Stimulated activated effector memory CD8-positive, alpha-beta T cell treated with anti-CD3 and anti-CD28 coated beads, Interleukin-12 subunit alpha, Interleukin-12 subunit beta, amount 100 ng/mL, for 72 hours (primary cell): ENCODE results near the gene PRKCH.
A peak's percentile ranks its signal among the peaks of the same experiment; 100 is the strongest.
"Not testable (repeated sequence)": the region's sequence is repeated elsewhere in the genome, so short reads cannot be mapped to it uniquely, and the experiment has no call there.

Experiments
- ATAC-seq: fragments of 150-1000 bp; cut with Tn5 transposase; 2 replicates; pipeline ENCODE4 v1.10.0; 2021
- DNase-seq, 2 donors: peaks; one replicate each; pipeline ENCODE4 v3.0.0; 2021 to 2022; ENCODE audit warnings: low spot score in 2 of 2
- H3K27ac Mint-ChIP-seq: one replicate; pipeline ENCODE4 v1.8.0; 2022; ENCODE audit warnings: mild to moderate bottlenecking, mixed read lengths
- H3K36me3 Mint-ChIP-seq: one replicate; pipeline ENCODE4 v1.8.0; 2022; ENCODE audit warnings: mild to moderate bottlenecking, mixed read lengths
- H3K4me1 Mint-ChIP-seq: one replicate; pipeline ENCODE4 v1.8.0; 2022; ENCODE audit warnings: mixed read lengths
- H3K4me3 Mint-ChIP-seq: one replicate; pipeline ENCODE4 v1.8.0; 2022; ENCODE audit warnings: mild to moderate bottlenecking, mixed read lengths
- H3K9me3 Mint-ChIP-seq: one replicate; pipeline ENCODE4 v1.8.0; 2022; ENCODE audit warnings: mixed read lengths

The PRKCH gene

DNA sequence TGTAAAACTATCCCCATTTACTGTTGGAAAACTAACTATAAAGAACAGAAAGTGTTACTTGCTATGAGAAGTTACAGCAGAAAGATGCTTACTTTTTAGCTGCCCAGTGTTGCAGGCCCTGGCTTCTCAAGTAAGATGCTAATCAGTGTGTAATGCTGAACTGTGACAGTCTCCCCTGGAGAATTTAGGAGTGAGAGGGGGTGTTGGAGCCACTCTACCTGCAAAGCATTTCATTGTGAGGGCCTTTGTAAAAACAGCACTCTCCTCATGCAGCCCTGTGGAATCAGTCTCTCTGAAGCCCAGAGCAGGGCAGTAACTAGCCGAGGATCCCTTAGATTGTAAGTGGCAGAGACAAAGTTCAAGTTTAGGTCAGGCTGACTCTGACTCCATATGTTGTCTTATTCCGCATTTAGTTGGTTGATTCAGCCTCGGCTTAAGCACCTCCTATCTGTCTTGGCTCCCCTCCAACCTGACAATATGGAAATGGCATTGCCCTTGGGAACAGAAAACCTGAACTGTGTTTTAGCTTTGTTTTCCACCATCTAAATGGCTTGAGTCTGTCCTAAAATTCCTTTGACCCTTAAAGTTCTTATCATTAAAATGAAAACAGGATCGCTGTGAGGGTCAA is 141.3 kb downstream of the PRKCH start:
- DNase-seq (no peak), ATAC-seq (no peak)
- Mint-ChIP-seq H3K27ac (no peak overlapping the region), H3K4me3 (no peak overlapping the region), H3K9me3 (peaks cover 2% of the 10 kb centered on the region), H3K36me3 (peaks cover 100% of the 10 kb centered on the region), H3K4me1 (peaks cover 72% of the 10 kb centered on the region)

DNA sequence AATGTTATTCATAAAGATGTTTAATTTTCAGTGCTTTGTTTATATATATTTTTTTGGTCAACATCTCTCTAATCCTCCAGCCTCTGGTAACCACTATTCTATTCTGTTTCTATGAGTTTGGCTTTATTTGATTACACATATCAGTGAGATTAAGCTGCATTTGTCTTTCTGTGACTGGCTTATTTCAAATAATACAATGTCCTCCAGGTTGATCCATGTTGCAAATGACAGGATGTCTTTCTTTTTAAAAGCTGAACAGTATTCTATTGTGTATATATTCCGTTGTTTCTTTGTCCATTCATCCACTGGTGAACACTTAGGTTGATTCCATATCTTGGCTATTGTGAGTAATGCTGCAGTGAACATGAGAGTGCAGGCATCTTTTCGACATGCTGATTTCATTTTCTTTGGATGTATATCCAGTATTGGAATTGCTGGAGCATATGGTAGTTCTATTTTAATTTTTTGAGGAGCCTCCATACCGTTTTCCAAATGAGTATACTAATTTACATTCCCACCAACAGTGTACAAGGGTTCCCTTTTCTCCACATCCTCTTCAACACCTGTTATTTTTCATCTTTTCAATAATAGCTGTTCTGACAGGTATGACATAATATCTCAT is 142.4 kb downstream of the PRKCH start:
- H3K27ac Mint-ChIP-seq = no peak overlapping the region
- ATAC-seq = no peak
- H3K9me3 Mint-ChIP-seq = peaks cover 2% of the 10 kb centered on the region
- no peak overlapping the region for H3K4me3 Mint-ChIP-seq
- peaks cover 92% of the 10 kb centered on the region for H3K36me3 Mint-ChIP-seq
- DNase-seq = no peak
- H3K4me1 Mint-ChIP-seq = peaks cover 72% of the 10 kb centered on the region

DNA sequence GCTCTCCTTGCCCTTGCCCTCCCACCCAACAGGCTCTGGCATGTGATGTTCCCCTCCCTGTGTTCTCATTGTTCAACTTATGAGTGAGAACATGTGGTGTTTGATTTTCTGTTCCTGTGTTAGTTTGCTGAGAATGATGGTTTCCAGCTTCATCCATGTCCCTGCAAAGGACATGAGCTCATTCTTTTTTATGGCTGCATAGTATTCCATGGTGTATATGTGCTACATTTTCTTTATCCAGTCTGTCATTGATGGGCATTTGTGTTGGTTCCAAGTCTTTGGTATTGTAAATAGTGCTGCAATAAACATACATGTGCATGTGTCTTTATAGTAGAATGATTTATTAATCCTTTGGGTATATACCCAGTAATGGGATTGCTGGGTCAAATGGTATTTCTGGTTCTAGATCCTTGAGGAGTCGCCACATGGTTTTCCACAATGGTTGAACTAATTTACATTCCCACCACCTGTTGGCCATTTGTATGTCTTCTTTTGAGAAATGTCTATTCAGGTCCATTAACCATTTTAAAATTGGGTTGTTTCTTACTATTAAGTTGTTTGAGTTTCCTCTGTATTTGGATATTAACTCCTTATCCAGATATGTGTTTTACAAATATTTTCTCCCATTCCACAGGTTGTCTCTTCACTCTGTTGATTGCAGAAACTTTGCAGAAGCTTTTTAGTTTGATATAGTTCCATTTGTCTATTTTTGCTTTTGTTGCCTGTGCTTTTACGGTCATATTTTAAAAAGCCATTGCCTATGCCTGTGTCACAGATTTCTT is 143.4 kb downstream of the PRKCH start:
- Mint-ChIP-seq H3K36me3 (peaks cover 92% of the 10 kb centered on the region), H3K27ac (peak overlapping the region; percentile 0), H3K4me1 (peaks cover 73% of the 10 kb centered on the region)
- not testable (repeated sequence) for ATAC-seq, DNase-seq, H3K9me3 Mint-ChIP-seq, H3K4me3 Mint-ChIP-seq

DNA sequence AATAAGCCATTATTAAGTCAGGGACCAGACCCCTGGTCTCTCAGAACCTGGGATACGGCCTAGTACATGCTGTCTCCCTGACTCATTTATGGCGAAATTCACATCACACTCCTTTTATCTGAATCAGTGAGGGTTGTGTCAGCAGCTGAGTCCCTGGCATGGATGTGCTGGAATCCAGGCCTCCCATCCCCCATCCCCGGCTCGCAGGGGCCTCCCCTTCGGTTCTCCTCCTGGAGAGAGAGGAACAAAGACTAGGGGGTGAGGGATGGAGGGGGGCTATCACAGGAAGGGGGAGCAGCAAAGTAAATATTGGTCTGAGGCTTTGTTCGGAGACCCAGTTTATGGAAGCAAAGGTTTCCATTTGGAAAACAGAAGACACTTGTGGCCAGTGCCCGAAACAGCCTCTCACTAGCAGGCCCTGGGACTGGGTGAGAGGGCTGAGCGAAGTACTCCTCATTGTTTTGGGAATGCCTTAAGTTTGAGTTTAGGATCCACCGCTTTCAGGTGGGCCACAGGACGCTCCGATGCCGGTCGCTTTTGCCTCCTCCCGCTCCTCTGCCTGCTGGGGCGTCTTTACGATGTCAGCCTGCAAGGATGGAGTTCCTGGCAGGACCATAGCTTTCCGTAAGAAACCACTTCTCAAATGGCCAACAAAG is 145.0 kb downstream of the PRKCH start:
- Mint-ChIP-seq H3K4me1 (peaks cover 77% of the 10 kb centered on the region), H3K4me3 (no peak overlapping the region), H3K36me3 (peaks cover 92% of the 10 kb centered on the region), H3K9me3 (no peaks in the 10 kb centered on the region), H3K27ac (peak overlapping the region; percentile 78)
- DNase-seq (no peak), ATAC-seq (no peak)

DNA sequence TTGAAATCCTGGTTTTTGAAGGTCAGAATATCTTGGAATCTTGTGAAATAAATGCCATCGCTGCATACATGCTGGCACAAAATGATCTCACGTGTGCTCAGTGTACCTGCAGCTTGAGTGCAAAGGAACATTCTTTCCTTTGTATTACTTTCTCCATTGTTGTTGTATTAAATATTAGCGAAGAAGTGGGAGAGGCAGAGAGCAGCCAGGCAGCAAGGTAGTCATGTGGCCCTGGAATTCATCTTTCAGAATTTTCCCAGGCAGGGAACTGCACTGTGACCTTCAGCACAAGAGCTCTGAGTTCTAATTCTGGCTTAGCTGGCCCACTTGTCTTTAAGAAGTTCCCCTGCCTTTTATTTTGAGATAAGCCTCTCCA is 145.5 kb downstream of the PRKCH start:
- H3K4me3 Mint-ChIP-seq = no peak overlapping the region
- H3K9me3 Mint-ChIP-seq = no peaks in the 10 kb centered on the region
- ATAC-seq = no peak
- peak overlapping the region; percentile 78 for H3K27ac Mint-ChIP-seq
- peaks cover 77% of the 10 kb centered on the region for H3K4me1 Mint-ChIP-seq
- DNase-seq = no peak
- H3K36me3 Mint-ChIP-seq = peaks cover 92% of the 10 kb centered on the region

DNA sequence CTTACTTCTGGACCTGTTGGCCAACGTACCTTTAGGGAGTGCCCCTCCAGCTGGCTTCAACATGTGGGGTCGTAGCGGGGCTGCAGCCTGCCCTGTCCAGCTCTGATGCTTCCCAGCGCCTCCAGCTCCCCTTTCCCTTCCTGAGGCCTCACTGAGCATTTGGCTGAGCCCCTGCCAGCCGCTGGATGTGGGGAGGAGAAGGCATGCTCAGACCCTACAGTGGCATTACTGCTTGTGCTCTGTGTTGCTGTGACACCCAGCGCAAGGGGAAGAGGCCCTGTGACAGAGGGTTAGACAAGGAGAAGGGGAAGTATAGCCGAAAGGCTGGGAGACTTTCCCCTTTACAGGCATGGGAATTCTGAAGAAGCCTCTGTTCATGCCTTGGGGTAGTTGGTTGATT is 145.9 kb downstream of the PRKCH start:
- H3K4me3 Mint-ChIP-seq = no peak overlapping the region
- H3K27ac Mint-ChIP-seq = peak overlapping the region; percentile 78
- peaks cover 92% of the 10 kb centered on the region for H3K36me3 Mint-ChIP-seq
- DNase-seq (no peak), ATAC-seq (no peak)
- H3K4me1 Mint-ChIP-seq = peaks cover 78% of the 10 kb centered on the region
- no peaks in the 10 kb centered on the region for H3K9me3 Mint-ChIP-seq

DNA sequence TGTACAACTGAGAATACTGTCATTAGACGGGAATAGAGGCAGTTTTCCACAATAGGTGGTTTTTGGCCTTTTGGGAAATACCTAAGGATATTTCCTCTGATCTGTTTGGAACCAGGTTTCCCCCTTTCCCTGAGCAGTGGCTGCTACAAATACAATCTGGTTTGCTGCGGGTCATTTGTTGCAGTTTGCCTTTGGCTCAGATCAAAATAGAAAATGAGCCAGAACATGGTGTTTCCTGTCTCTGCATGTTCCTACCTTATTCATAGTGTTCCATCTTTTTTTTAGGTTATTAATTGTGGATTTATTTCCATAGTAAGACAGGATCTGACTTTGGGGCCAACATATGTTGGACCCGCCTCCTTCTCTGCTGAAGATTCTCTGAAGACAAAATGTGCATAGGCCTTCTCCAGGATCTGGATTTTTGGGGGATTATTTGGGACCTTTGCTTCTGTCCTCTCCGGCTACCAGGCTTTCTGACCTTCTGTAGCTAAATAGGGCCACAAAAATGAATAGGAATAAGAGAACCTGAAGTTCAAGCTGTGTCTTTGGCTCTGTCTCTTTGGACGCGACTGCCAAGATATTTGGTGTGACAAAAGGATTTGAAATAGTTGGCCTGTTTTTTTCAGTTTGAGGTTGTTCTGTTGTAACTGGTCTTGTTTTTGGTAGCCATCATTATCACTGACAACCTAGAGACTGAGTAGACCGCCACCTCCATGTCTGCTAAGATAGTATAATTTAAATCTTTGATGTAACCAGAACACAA is 146.9 kb downstream of the PRKCH start:
- no peaks in the 10 kb centered on the region for H3K9me3 Mint-ChIP-seq
- no peak for ATAC-seq
- H3K4me3 Mint-ChIP-seq = no peak overlapping the region
- H3K4me1 Mint-ChIP-seq = peaks cover 88% of the 10 kb centered on the region
- no peak for DNase-seq
- H3K27ac Mint-ChIP-seq = peak overlapping the region; percentile 78
- H3K36me3 Mint-ChIP-seq = peaks cover 92% of the 10 kb centered on the region

DNA sequence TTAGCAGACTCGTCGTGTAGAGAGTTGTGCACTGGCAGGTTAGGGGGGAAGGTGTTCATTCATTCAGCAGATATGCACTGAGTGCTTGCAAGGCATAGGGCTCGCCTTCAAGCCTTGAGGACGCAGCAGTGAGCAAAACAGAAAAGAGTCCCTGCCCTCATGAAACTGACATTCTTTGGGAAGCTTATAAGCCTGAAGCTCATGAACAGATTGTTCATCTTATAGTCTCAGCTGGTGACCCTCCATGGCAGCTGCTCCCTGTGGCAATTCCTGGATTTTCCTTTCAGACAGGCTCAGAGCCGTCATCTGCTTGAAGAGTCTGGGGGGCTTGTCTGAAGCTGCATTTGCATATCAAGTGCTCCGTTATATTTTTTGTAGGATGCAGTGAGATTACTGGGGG is 148.4 kb downstream of the PRKCH start:
- Mint-ChIP-seq H3K4me1 (peaks cover 91% of the 10 kb centered on the region), H3K4me3 (no peak overlapping the region), H3K27ac (peak overlapping the region; percentile 92), H3K36me3 (peaks cover 92% of the 10 kb centered on the region), H3K9me3 (no peaks in the 10 kb centered on the region)
- no peak for DNase-seq
- ATAC-seq = no peak

DNA sequence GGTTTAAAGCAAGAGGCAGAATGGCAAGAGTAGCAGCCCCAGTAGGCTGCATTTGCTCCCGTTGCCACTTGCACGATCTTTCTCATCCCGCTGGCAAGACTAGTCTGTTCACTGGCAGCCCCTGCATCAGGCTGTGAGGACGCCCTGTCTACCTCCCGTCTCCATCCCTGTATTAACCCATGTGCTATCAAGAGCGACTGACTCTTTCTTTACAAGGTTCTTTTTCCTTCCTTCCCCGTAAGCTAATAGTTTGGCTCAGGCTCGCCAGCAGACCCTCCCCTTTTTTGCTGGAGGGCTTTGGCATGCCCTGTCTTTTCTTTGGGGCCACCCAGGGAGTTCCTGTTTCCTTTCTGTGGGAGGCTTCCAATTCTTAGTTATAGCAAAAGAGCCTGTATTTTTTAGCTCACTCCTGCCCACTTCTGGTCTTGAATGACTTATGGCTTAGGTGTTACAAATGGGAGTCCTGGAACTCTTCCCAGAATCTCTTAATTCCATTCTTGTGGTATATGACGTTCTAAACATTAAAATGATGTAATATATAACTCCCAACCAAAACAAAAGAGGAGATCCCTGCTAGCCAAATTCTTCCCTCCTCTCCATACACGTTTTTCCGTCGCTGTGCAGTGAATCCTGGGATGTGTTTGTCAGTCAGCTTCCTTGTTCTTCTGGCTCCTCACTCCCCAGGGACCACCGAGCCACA is 149.0 kb downstream of the PRKCH start:
- DNase-seq (no peak), ATAC-seq (no peak)
- Mint-ChIP-seq H3K36me3 (peaks cover 87% of the 10 kb centered on the region), H3K27ac (peak overlapping the region; percentile 92), H3K9me3 (no peaks in the 10 kb centered on the region), H3K4me1 (peaks cover 91% of the 10 kb centered on the region), H3K4me3 (peak overlapping the region; percentile 73)

DNA sequence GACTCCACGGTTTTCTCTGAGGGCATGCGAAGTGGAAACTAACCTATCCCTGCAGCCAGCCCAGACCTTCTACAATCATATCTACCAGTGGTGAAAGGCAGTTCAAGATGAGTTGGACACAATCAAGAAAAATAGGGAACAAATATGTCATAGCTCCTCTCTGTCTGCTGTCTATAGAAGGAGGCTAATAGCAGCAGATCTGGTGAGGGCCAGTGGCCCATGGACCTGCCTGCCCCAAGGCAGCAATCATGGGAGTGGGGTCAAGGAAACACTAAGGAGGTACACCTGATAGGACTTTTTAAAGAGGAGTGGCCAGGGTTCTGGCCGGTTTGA is 149.5 kb downstream of the PRKCH start:
- Mint-ChIP-seq H3K9me3 (no peaks in the 10 kb centered on the region), H3K27ac (peak overlapping the region; percentile 92), H3K4me1 (peaks cover 92% of the 10 kb centered on the region), H3K4me3 (peak overlapping the region; percentile 73), H3K36me3 (peaks cover 82% of the 10 kb centered on the region)
- DNase-seq (no peak), ATAC-seq (no peak)

DNA sequence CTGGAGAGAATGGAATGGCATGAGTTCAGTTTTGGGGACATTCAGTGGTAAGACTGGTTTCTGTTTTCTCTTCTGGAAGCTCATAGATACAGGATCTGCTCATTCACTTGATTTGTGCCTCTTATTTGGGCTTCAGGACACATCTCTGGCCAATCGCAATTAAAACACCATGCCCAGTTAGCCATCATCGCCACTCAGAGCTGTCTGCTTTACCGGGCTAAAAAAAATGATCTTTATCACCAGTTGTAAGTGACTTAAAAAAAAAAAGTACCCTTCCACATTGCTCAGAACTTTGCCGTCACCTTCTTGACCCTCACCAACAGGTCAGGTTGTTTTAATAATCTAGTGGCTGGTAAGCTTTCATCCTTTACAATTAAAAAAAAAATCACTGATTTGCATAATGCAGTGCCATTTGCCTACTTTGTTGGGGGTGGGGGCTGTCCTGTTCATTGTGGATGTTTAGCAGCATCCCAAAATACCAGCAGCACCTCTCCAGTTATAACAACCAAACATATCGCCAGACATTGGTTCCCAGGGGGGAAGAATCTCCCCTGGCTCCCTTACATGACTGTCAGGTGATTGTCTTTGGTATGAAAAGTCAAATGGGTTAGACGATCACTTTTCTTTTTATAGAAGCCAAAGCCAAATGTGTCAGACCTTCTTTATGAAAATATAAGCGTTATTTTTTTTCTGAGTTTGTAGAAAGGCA is 150.1 kb downstream of the PRKCH start:
- DNase-seq (no peak), ATAC-seq (no peak)
- H3K27ac Mint-ChIP-seq = peak overlapping the region; percentile 92
- peaks cover 93% of the 10 kb centered on the region for H3K4me1 Mint-ChIP-seq
- no peaks in the 10 kb centered on the region for H3K9me3 Mint-ChIP-seq
- H3K36me3 Mint-ChIP-seq = peaks cover 82% of the 10 kb centered on the region
- H3K4me3 Mint-ChIP-seq = peak overlapping the region; percentile 73

DNA sequence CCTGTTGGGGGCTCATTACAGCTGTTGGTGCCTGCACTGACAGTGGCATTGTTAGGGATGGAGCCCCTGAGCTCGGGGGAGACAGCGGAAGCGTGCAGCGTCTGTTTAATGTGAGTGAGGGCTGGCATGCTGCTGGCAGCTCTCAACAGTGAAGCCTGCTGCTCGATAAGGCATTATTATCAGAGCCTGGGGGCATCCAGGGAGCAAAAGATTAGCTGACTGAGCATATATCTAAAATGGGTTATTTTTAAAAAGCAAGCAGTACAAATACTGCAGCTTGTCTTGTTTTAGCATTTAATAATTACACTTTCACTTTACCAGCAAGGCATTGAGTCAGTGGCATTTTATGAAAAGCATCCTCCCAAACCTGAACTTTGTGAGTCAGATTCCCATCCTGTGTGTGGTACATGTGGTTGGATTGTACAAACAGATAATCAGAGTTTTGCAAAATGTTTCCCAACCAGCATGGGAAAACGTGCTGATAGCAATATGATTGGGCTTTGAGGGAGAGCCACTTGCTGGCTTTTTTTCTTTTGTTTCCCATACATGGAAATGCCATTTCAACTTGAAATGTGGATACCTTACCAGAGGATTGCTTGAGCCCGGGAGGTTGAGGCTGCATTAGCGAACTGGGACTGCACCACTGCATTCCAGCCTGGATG is 150.8 kb downstream of the PRKCH start:
- peak overlapping the region; percentile 73 for H3K4me3 Mint-ChIP-seq
- peak in 1 of 2 donors; percentile 67 for DNase-seq
- ATAC-seq = peak; percentile 52
- H3K27ac Mint-ChIP-seq = peak overlapping the region; percentile 92
- H3K4me1 Mint-ChIP-seq = peaks cover 93% of the 10 kb centered on the region
- peaks cover 82% of the 10 kb centered on the region for H3K36me3 Mint-ChIP-seq
- no peaks in the 10 kb centered on the region for H3K9me3 Mint-ChIP-seq

DNA sequence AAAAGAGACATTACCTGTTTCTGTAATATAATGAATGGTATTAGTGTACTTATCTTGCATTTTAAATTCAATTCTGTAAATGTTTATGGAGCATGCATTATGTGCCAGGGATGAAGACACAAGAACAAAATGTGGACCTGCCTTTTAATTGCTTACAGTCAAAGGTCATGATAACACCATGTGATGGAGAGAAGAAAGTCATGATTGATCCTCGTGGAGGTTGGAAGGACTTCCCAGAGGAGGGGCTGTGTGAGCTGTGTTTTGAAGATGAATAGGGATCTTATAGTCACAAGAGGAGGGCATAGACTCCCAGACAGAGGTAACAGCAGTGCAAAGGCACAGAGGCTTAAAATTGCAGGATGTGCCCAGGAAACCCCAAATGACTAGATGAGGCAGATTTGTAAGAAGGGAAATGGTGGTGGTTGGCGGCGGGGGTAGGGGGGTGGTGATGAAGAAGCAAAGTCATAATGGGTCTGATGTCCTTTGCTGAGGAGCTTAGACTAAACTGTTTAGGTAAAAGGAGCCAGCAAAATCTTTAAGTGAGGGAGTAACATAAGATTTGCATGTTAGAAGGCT is 151.5 kb downstream of the PRKCH start:
- peaks cover 81% of the 10 kb centered on the region for H3K36me3 Mint-ChIP-seq

More for the DNA sequence above, 151.5 kb downstream of the PRKCH start:
- Mint-ChIP-seq H3K4me3 (peak overlapping the region; percentile 73), H3K4me1 (peaks cover 93% of the 10 kb centered on the region), H3K9me3 (no peaks in the 10 kb centered on the region), H3K27ac (peak overlapping the region; percentile 92)
- DNase-seq = peak in 1 of 2 donors; percentile 82
- peak; percentile 84 for ATAC-seq
